Activated naive CD4-positive, alpha-beta T cell treated with anti-CD3 and anti-CD28 coated beads for 36 hours (primary cell): ENCODE results near the gene C22orf23. TPM values are rescaled to one million over a fixed set of nuclear protein-coding genes. Genes with fewer than 3 reads are reported as not detected.
A peak's percentile ranks its signal among the peaks of the same experiment; 100 is the strongest.

Source experiments
- CTCF ChIA-PET: fragments of 350-600 bp; sonication (Branson Sonifier 250); formaldehyde crosslinking; loops from one replicate; lab custom pipeline; 2021; ENCODE audit warnings: antibody characterized with exemption; lab: Charles Lee
- DNase-seq: peaks from one replicate; pipeline ENCODE4 v3.0.0-alpha.2; 2020
- H3K27ac Mint-ChIP-seq: one replicate; pipeline ENCODE4 v1.8.0; 2021; ENCODE audit warnings: mild to moderate bottlenecking, mixed read lengths
- H3K27me3 Mint-ChIP-seq: one replicate; pipeline ENCODE4 v1.8.0; 2021; ENCODE audit warnings: low read depth, mixed read lengths
- H3K36me3 Mint-ChIP-seq: one replicate; pipeline ENCODE4 v1.8.0; 2021; ENCODE audit warnings: low read depth, mixed read lengths
- H3K4me1 Mint-ChIP-seq: one replicate; pipeline ENCODE4 v1.8.0; 2021; ENCODE audit warnings: low read depth, mixed read lengths
- H3K4me3 Mint-ChIP-seq: one replicate; pipeline ENCODE4 v1.8.0; 2021; ENCODE audit warnings: mild to moderate bottlenecking, moderate library complexity, mixed read lengths
- H3K9me3 Mint-ChIP-seq: one replicate; pipeline ENCODE4 v1.8.0; 2021; ENCODE audit warnings: mixed read lengths
- intact Hi-C: fragments of 100-400 bp; cut with micrococcal nuclease; formaldehyde crosslinking; loops from one replicate; pipeline ENCODE4 v1.15.1; 2023
- microRNA-seq: library from miRNA; unstranded; fragments of <30 nt; microRNA quantifications from one replicate; pipeline ENCODE4 v1.2.0, GENCODE V29; 2022; ENCODE audit warnings: borderline microRNAs expressed, borderline replicate concordance
- total RNA-seq, 2 experiments: library from RNA; stranded (reverse); gene quantifications; one replicate each; pipeline ENCODE4 v1.2.3, GENCODE V29; 2021

C22orf23 gene
- total RNA-seq, 2 experiments from 2014 or later = not detected

GRCh38 chr22:37904572-37905533, 48.5 kb downstream of the C22orf23 start:
- H3K27ac Mint-ChIP-seq = peak overlapping the region; percentile 70
- CTCF ChIA-PET = interaction anchor here (0.6 to 1.9 kb wide), 9 partner anchors 8 to 148 kb away, joined by 3 to 10 read pairs (median 4); no protein-coding TSS in a partner anchor
- H3K27me3 Mint-ChIP-seq = no peaks in the 10 kb centered on the region
- peak overlapping the region; percentile 70 for H3K4me3 Mint-ChIP-seq
- DNase-seq = peak; percentile 41
- no peaks in the 10 kb centered on the region for H3K9me3 Mint-ChIP-seq
- H3K4me1 Mint-ChIP-seq = peaks cover 25% of the 10 kb centered on the region
- no peaks in the 10 kb centered on the region for H3K36me3 Mint-ChIP-seq
- intact Hi-C loops = loop anchor here (1.0 kb wide), 1 partner anchor 9 kb away; no protein-coding TSS in a partner anchor

GRCh38 chr22:37898441-37899181, 54.8 kb downstream of the C22orf23 start:
- peaks cover 23% of the 10 kb centered on the region for H3K4me1 Mint-ChIP-seq
- DNase-seq = no peak
- no peaks in the 10 kb centered on the region for H3K36me3 Mint-ChIP-seq
- intact Hi-C loops = no loop called here
- no peaks in the 10 kb centered on the region for H3K27me3 Mint-ChIP-seq
- no peaks in the 10 kb centered on the region for H3K9me3 Mint-ChIP-seq
- H3K4me3 Mint-ChIP-seq = no peak overlapping the region
- CTCF ChIA-PET = interaction anchor here (0.6 to 3.5 kb wide), 3 partner anchors 10 to 219 kb away, joined by 3 to 13 read pairs (median 3); no protein-coding TSS in a partner anchor
- H3K27ac Mint-ChIP-seq = peak overlapping the region; percentile 36

GRCh38 chr22:37897807-37898206, 55.6 kb downstream of the C22orf23 start:
- intact Hi-C loops = loop anchor here (2.0 kb wide), 1 partner anchor 55 kb away; the partner anchor contains the start of genes C22orf23 and POLR2F
- Mint-ChIP-seq H3K4me3 (no peak overlapping the region), H3K36me3 (peaks cover under 1% of the 10 kb centered on the region), H3K9me3 (no peaks in the 10 kb centered on the region), H3K4me1 (peaks cover 23% of the 10 kb centered on the region), H3K27me3 (no peaks in the 10 kb centered on the region), H3K27ac (peak overlapping the region; percentile 27)
- CTCF ChIA-PET = interaction anchor here (0.6 to 3.5 kb wide), 5 partner anchors 8 to 79 kb away, joined by 3 to 13 read pairs (median 7); partner anchors contain the start of gene MICALL1
- no peak for DNase-seq

- no peak for DNase-seq
- H3K4me3 Mint-ChIP-seq = no peak overlapping the region
- CTCF ChIA-PET = interaction anchor here (0.6 to 3.5 kb wide), 7 partner anchors 9 to 291 kb away, joined by 3 to 13 read pairs (median 4); partner anchors contain the start of gene MICALL1
These were observed 56.5 kb downstream of the C22orf23 start for GRCh38 chr22:37896939-37897338.

GRCh38 chr22:37896181-37896592, 57.2 kb downstream of the C22orf23 start:
- CTCF ChIA-PET = interaction anchor here (0.6 to 3.5 kb wide), 7 partner anchors 10 to 291 kb away, joined by 3 to 13 read pairs (median 4); partner anchors contain the start of gene MICALL1
- Mint-ChIP-seq H3K4me3 (no peak overlapping the region), H3K9me3 (no peaks in the 10 kb centered on the region), H3K4me1 (peaks cover 23% of the 10 kb centered on the region), H3K27ac (peak overlapping the region; percentile 88), H3K27me3 (no peaks in the 10 kb centered on the region), H3K36me3 (peaks cover 5% of the 10 kb centered on the region)
- intact Hi-C loops = loop anchor here (1.0 to 2.0 kb wide), 3 partner anchors 9 to 57 kb away; partner anchors contain the start of genes ANKRD54, C22orf23 and POLR2F
- DNase-seq = peak; percentile 79

More at GRCh38 chr22:37896939-37897338, 56.5 kb downstream of the C22orf23 start:
- Mint-ChIP-seq H3K9me3 (no peaks in the 10 kb centered on the region), H3K4me1 (peaks cover 23% of the 10 kb centered on the region), H3K36me3 (peaks cover 3% of the 10 kb centered on the region), H3K27me3 (no peaks in the 10 kb centered on the region), H3K27ac (peak overlapping the region; percentile 88)
- intact Hi-C loops = loop anchor here (1.0 to 2.0 kb wide), 3 partner anchors 8 to 56 kb away; partner anchors contain the start of genes ANKRD54, C22orf23 and POLR2F

- H3K9me3 Mint-ChIP-seq = no peaks in the 10 kb centered on the region
- CTCF ChIA-PET = interaction anchor here (0.5 to 3.5 kb wide), 2 partner anchors 39 to 208 kb away, joined by 4 to 13 read pairs; no protein-coding TSS in a partner anchor
- intact Hi-C loops = no loop called here
- no peaks in the 10 kb centered on the region for H3K27me3 Mint-ChIP-seq
- H3K4me1 Mint-ChIP-seq = peaks cover 23% of the 10 kb centered on the region
- peaks cover 5% of the 10 kb centered on the region for H3K36me3 Mint-ChIP-seq
- peak overlapping the region; percentile 65 for H3K27ac Mint-ChIP-seq
- H3K4me3 Mint-ChIP-seq = no peak overlapping the region
- no peak for DNase-seq
These were observed 58.3 kb downstream of the C22orf23 start for GRCh38 chr22:37894939-37895670.

- H3K27ac Mint-ChIP-seq = peak overlapping the region; percentile 33
- no peak for DNase-seq
- no peaks in the 10 kb centered on the region for H3K9me3 Mint-ChIP-seq
- H3K27me3 Mint-ChIP-seq = no peaks in the 10 kb centered on the region
- intact Hi-C loops = no loop called here
- H3K36me3 Mint-ChIP-seq = peaks cover 11% of the 10 kb centered on the region
- H3K4me3 Mint-ChIP-seq = no peak overlapping the region
- CTCF ChIA-PET = interaction anchor here (1.4 kb wide), 1 partner anchor 159 kb away, joined by 3 read pairs; no protein-coding TSS in a partner anchor
- peaks cover 23% of the 10 kb centered on the region for H3K4me1 Mint-ChIP-seq
These were observed 59.8 kb downstream of the C22orf23 start for GRCh38 chr22:37893583-37893983.

Small RNAs within 50 kb of the gene (microRNA-seq; reads per million reads assigned to microRNA genes)
- gene MIR4534 (not detected), gene MIR6820 (1.6 reads per million)

Other genes starting within 250 kb of the C22orf23 start
- 10 to 100 TPM; 26.9 to 27.2 TPM for gene GCAT, start 145.7 kb downstream of the C22orf23 start, total RNA-seq
- gene GALR3, start 130.2 kb downstream of the C22orf23 start, total RNA-seq = not detected
- 10 to 100 TPM; 13.5 to 15.6 TPM for gene ANKRD54, start 109.3 kb downstream of the C22orf23 start, total RNA-seq
- gene EIF3L, start 104.2 kb downstream of the C22orf23 start, total RNA-seq = 100 to 1,000 TPM; 776 to 797 TPM
- 10 to 100 TPM; 12.0 to 12.9 TPM for gene MICALL1, start 47.3 kb downstream of the C22orf23 start, total RNA-seq
- gene POLR2F, start 98 bp upstream of the C22orf23 start, total RNA-seq = 10 to 100 TPM; 70.1 to 70.6 TPM
- not detected for gene SOX10, start 31.0 kb upstream of the C22orf23 start, total RNA-seq
- 10 to 100 TPM; 17.9 to 22.1 TPM for gene PICK1, start 103.8 kb upstream of the C22orf23 start, total RNA-seq
- not detected for gene SLC16A8, start 130.6 kb upstream of the C22orf23 start, total RNA-seq
- 1 to 10 TPM; 1.2 to 1.6 TPM for gene BAIAP2L2, start 157.1 kb upstream of the C22orf23 start, total RNA-seq
- gene PLA2G6, start 228.2 kb upstream of the C22orf23 start, total RNA-seq = 10 to 100 TPM; 80.2 to 85.3 TPM
- gene MAFF, start 248.4 kb upstream of the C22orf23 start, total RNA-seq = 1 to 10 TPM; 2.7 to 2.8 TPM